Esophagus squamous epithelium (tissue), 5 donors: ENCODE data around the gene LPP. TPM values are rescaled to one million over a fixed set of nuclear protein-coding genes. Genes with fewer than 3 reads are reported as not detected.

ENCODE experiments used
- DNase-seq: peaks from one replicate; lab custom pipeline; 2025; lab: John Stamatoyannopoulos, UW
- H3K27ac ChIP-seq, 4 donors: fragments of 200-600 bp; sonication (generic); one replicate each; pipeline ENCODE4 v1.5.1; 2016 to 2019; ENCODE audit warnings: mild to moderate bottlenecking in 1 of 4
- H3K27me3 ChIP-seq, 4 donors: fragments of 200-600 bp; sonication (generic); 1 replicate in 3 of 4; 2 replicates in 1 of 4; pipeline versions ENCODE4 v1.5.1 to v1.6.0; 2017 to 2021; ENCODE audit warnings: antibody characterized with exemption in 1 of 4
- H3K36me3 ChIP-seq, 3 donors: fragments of 200-600 bp; sonication (generic); one replicate each; pipeline ENCODE4 v1.5.1; 2016 to 2019
- H3K4me1 ChIP-seq, 3 donors: fragments of 200-600 bp; sonication (generic); one replicate each; pipeline ENCODE4 v1.5.1; 2017 to 2019
- H3K4me3 ChIP-seq, 4 donors: fragments of 200-600 bp; sonication (generic); 1 replicate in 3 of 4; 2 replicates in 1 of 4; pipeline ENCODE4 v1.5.1; 2016 to 2019; ENCODE audit warnings: mild to moderate bottlenecking in 2 of 4, moderate library complexity in 1 of 4
- H3K9me3 ChIP-seq, 3 donors: fragments of 200-600 bp; sonication (generic); one replicate each; pipeline ENCODE4 v1.5.1; 2016 to 2019
- POLR2A ChIP-seq, 4 donors: fragments of 450-650 bp; IDR thresholded peaks; one replicate each; pipeline ENCODE4 v1.6.1; 2017; ENCODE audit warnings: antibody characterized with exemption in 4 of 4, mild to moderate bottlenecking in 4 of 4, moderate library complexity in 3 of 4
- whole genome bisulfite sequencing, 2 donors: methylation state at CpG; one replicate each; pipeline ENCODE4 v1.1.5; 2018; 5-methylcytosine and 5-hydroxymethylcytosine counted together
- intact Hi-C: fragments of 100-400 bp; cut with DNase I; formaldehyde crosslinking; loops from one replicate; pipeline ENCODE4 v1.15.0; 2022
- total RNA-seq, 4 donors: library from RNA; depleted of rRNA; stranded (reverse); fragments of >200 nt; gene quantifications; one replicate each; pipeline ENCODE4 v1.1.0, GENCODE V29; 2016
- TF ChIP-seq, protein P1 (sequence below), 6 experiments: fragments of 450-650 bp in 4 of 6; fragments of 200-600 bp in 2 of 6; sonication (generic) in 2 of 6; IDR thresholded peaks; one replicate each; pipeline ENCODE4 v1.5.1; 2016 to 2019; ENCODE audit warnings: antibody characterized with exemption in 6 of 6, mild to moderate bottlenecking in 4 of 6, moderate library complexity in 4 of 6
- donor health status: DM: yes; HTN: yes; CAD: no.

LPP gene
- total RNA-seq, 4 donors from 2014 or later: 41.4 to 369 (median 97.3) TPM

DNA sequence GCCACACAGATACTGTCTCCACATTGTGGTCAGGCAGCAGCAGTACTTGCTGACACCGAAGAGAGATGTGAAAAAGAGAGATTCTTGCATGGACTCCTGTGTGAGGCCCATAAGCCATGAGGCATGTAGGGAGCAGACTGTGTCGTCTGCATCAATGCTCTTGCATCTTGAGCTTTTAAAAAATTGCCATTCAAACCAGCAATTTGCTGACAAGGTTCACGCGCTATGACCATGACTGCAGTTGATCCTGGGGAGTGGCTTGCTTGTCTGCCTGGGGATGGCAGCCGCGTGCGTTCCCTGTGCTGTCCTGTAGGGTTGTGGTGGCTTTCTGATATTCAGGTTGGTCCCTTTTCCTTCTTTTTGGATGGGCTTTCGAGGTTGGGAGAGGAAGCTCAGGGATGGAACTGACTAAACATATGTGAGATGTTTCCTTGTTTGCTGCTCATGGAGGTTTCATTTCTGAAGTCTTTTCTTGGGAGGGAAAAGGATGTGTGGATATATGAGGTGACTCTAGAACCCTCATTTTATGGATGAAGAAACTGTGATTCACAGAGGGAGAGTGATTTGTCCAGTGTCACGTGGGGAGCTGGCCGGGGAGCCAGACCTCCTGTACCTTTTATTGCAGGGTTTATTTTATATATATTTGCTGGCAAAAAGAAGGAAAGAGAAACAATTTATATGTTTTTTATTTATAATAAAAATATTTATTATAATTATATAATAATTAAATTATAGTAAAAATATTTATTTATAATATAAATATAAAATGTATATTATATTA, 48.6 kb downstream of the LPP start:
- Histone ChIP-seq H3K27ac (peak overlapping the region in 1 of 4 donors; percentile 18), H3K36me3 (peaks cover 0 to 22% (median 0%) of the 10 kb centered on the region in 3 donors), H3K4me1 (peaks cover 0 to 5% (median 0%) of the 10 kb centered on the region in 3 donors), H3K9me3 (no peaks in the 10 kb centered on the region), H3K4me3 (no peak overlapping the region), H3K27me3 (peaks cover 0 to 8% (median 0%) of the 10 kb centered on the region in 4 donors)
- WGBS, 2 donors: 86 to 92% methylated on average over 7 to 9 of the region's 10 CpGs
- intact Hi-C loops: no loop called here
- DNase-seq: no peak
- TF ChIP-seq POLR2A (IDR thresholded peaks at IDR 0.05): no peak
- TF ChIP-seq, protein P1, sequence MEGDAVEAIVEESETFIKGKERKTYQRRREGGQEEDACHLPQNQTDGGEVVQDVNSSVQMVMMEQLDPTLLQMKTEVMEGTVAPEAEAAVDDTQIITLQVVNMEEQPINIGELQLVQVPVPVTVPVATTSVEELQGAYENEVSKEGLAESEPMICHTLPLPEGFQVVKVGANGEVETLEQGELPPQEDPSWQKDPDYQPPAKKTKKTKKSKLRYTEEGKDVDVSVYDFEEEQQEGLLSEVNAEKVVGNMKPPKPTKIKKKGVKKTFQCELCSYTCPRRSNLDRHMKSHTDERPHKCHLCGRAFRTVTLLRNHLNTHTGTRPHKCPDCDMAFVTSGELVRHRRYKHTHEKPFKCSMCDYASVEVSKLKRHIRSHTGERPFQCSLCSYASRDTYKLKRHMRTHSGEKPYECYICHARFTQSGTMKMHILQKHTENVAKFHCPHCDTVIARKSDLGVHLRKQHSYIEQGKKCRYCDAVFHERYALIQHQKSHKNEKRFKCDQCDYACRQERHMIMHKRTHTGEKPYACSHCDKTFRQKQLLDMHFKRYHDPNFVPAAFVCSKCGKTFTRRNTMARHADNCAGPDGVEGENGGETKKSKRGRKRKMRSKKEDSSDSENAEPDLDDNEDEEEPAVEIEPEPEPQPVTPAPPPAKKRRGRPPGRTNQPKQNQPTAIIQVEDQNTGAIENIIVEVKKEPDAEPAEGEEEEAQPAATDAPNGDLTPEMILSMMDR (IDR thresholded peaks at IDR 0.05): peak in 1 of 6 experiments; percentile 25

DNA sequence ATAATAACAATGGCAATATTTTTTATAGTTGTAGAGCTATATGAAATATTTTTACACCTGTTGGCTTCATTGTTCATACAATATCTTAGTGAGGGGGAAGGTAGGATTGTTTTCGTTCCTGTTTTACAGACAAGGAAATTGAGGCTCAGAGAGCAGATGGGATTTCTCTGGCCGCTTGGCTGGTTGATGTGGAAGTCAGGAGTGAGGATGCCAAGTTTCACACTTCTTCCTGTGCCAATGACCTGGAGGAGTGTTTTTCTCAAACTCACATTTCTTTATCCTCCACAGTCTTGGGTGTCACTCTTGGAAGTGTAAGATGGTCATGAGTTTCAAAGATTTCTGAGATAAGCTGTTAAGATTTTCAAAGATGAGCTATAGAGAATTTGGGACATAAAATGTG, 50.6 kb downstream of the LPP start:
- H3K36me3 ChIP-seq: peaks cover 0 to 12% (median 0%) of the 10 kb centered on the region in 3 donors
- DNase-seq: no peak
- TF ChIP-seq, protein P1 (IDR thresholded peaks at IDR 0.05): no peak
- no peak for TF ChIP-seq POLR2A (IDR thresholded peaks at IDR 0.05)
- intact Hi-C loops: no loop called here
- WGBS, 2 donors: 63 to 76% methylated on average over 2 of the region's 2 CpGs
- peaks cover 0 to 8% (median 0%) of the 10 kb centered on the region in 4 donors for H3K27me3 ChIP-seq
- peak overlapping the region in 1 of 4 donors; percentile 3 for H3K27ac ChIP-seq
- peaks cover 0 to 22% (median 12%) of the 10 kb centered on the region in 3 donors for H3K4me1 ChIP-seq
- no peaks in the 10 kb centered on the region for H3K9me3 ChIP-seq
- H3K4me3 ChIP-seq: no peak overlapping the region

DNA sequence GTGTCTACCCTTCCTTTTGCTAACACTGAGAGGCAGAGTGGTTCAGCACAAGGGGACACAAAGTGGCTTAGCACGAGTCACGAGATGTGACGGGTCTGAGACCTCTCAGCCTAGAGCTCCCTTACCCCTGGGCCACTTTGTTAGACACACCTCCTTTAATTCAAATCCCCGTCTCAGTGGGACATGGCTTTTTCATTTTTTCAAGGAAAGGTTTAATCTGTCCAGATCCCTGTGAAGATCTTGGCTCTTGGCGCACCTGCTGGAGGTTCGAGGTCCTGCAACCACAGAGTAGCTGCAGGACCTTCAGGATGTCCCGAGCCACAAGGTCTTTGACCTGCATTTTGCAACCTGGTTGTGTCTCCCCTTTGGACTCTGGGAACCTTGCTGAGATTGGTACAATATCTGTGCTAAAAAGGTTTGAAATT, 52.0 kb downstream of the LPP start:
- intact Hi-C loops: no loop called here
- peak overlapping the region; percentile 4 to 32 (median 19) for H3K27ac ChIP-seq
- WGBS, 2 donors: 88 to 90% methylated on average over 7 of the region's 7 CpGs
- H3K4me1 ChIP-seq: peaks cover 0 to 22% (median 12%) of the 10 kb centered on the region in 3 donors
- H3K4me3 ChIP-seq: no peak overlapping the region
- no peak for DNase-seq
- no peaks in the 10 kb centered on the region for H3K9me3 ChIP-seq
- no peak for TF ChIP-seq POLR2A (IDR thresholded peaks at IDR 0.05)
- TF ChIP-seq, protein P1 (IDR thresholded peaks at IDR 0.05): peak in 3 of 6 experiments; percentile 21 to 39 (median 24)
- peaks cover 0 to 13% (median 0%) of the 10 kb centered on the region in 4 donors for H3K27me3 ChIP-seq
- H3K36me3 ChIP-seq: peaks cover 0 to 22% (median 0%) of the 10 kb centered on the region in 3 donors

DNA sequence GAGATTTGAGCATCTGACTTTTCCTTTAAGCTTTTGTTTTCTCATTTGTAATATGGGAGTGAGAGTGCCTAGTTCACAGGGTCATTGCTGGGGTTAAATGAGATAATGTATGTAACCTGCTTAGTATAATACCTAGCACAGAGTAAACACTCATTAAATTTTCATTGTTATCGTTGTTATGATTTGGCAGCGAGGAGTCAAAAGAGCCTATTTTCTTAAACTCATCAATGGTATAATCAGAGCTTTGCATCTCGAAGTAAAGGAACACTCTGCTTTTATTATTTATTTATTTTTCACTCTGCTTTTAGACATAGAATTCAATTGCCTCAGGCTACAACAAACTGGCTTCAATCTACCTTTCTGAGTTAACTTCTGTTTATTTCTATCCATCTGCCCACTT, 52.8 kb downstream of the LPP start:
- Histone ChIP-seq H3K9me3 (no peaks in the 10 kb centered on the region), H3K4me1 (peaks cover 0 to 24% (median 16%) of the 10 kb centered on the region in 3 donors), H3K27me3 (peaks cover 0 to 14% (median 0%) of the 10 kb centered on the region in 4 donors), H3K4me3 (no peak overlapping the region), H3K36me3 (peaks cover 0 to 22% (median 0%) of the 10 kb centered on the region in 3 donors), H3K27ac (peak overlapping the region in 3 of 4 donors; percentile 4 to 50 (median 29))
- no peak for TF ChIP-seq POLR2A (IDR thresholded peaks at IDR 0.05)
- TF ChIP-seq, protein P1 (IDR thresholded peaks at IDR 0.05): no peak
- 80 to 83% methylated on average over 3 of the region's 3 CpGs for WGBS, 2 donors
- DNase-seq: no peak
- intact Hi-C loops: no loop called here
